H1 (cell line): Measurements from ENCODE around the gene MLH3. TPM values are rescaled to one million over a fixed set of nuclear protein-coding genes. Genes with fewer than 3 reads are reported as not detected.

ENCODE experiments used
- ASH2L ChIP-seq: fragments of 200-600, 300-600 bp; sonication (generic); IDR thresholded peaks from one replicate; pipeline ENCODE4 v1.7.1; 2017; ENCODE audit warnings: low read length
- ATF3 ChIP-seq: IDR thresholded peaks from 2 replicates; pipeline ENCODE4 v1.6.1; 2011; ENCODE audit warnings: low read depth, mild to moderate bottlenecking, low read length; ENCODE audit not compliant: insufficient read depth
- BACH1 ChIP-seq: IDR thresholded peaks from 2 replicates; pipeline ENCODE4 v1.6.1; 2012; ENCODE audit warnings: low read length, improper control_type of control experiment
- BRCA1 ChIP-seq: IDR thresholded peaks from 2 replicates; pipeline ENCODE4 v1.6.1; 2012; ENCODE audit warnings: low read depth, low read length, improper control_type of control experiment
- CBX5 ChIP-seq: fragments of 300-800, 300-1000 bp; sonication (generic); IDR thresholded peaks from 2 replicates; pipeline ENCODE4 v1.7.1; 2016; ENCODE audit warnings: antibody characterized with exemption, low read length, low read depth
- CBX8 ChIP-seq: fragments of 300-800, 300-1000 bp; sonication (generic); IDR thresholded peaks from 2 replicates; pipeline ENCODE4 v1.7.1; 2016; ENCODE audit warnings: low read depth, low read length, borderline replicate concordance
- EGR1 ChIP-seq: IDR thresholded peaks from 2 replicates; pipeline ENCODE4 v1.6.1; 2011; ENCODE audit warnings: low read depth, low read length, borderline replicate concordance
- EP300 ChIP-seq, 2 experiments: IDR thresholded peaks; 1 replicate in 1 of 2; 2 replicates in 1 of 2; pipeline ENCODE4 v1.6.1; 2011 to 2012; ENCODE audit warnings: low read depth in 2 of 2, low read length in 2 of 2, mild to moderate bottlenecking in 2 of 2, borderline replicate concordance in 1 of 2, inconsistent platforms in 1 of 2, moderate library complexity in 1 of 2
- JUN ChIP-seq: IDR thresholded peaks from 2 replicates; pipeline ENCODE4 v1.6.1; 2011; ENCODE audit warnings: low read depth, mild to moderate bottlenecking, improper control_type of control experiment, low read length
- KDM5A ChIP-seq: fragments of 200-600 bp; IDR thresholded peaks from 2 replicates; pipeline ENCODE4 v1.7.1; 2012; ENCODE audit warnings: mild to moderate bottlenecking, low read length, inconsistent platforms, mixed read lengths
- NRF1 ChIP-seq: IDR thresholded peaks from 2 replicates; pipeline ENCODE4 v1.6.1; 2011; ENCODE audit warnings: mild to moderate bottlenecking, low read depth, low read length, improper control_type of control experiment
- POLR2A ChIP-seq, 2 experiments: IDR thresholded peaks; 1 replicate in 1 of 2; 2 replicates in 1 of 2; pipeline ENCODE4 v1.6.1; 2011; ENCODE audit warnings: low read depth in 2 of 2, low read length in 2 of 2, mild to moderate bottlenecking in 2 of 2; ENCODE audit errors: control extremely low read depth in 1 of 2
- POLR2AphosphoS5 ChIP-seq: IDR thresholded peaks from 2 replicates; pipeline ENCODE4 v1.6.1; 2011; ENCODE audit warnings: low read depth, low read length
- RNF2 ChIP-seq: fragments of 200-900, 300-1000 bp; sonication (generic); IDR thresholded peaks from 2 replicates; pipeline ENCODE4 v1.7.1; 2016; ENCODE audit warnings: borderline replicate concordance, low read depth, mild to moderate bottlenecking, antibody characterized with exemption, low read length; ENCODE audit not compliant: poor library complexity, severe bottlenecking; ENCODE audit errors: missing control alignments
- RXRA ChIP-seq: IDR thresholded peaks from 2 replicates; pipeline ENCODE4 v1.6.1; 2011; ENCODE audit warnings: low read depth, mild to moderate bottlenecking, low read length, moderate library complexity; ENCODE audit not compliant: insufficient read depth
- SAP30 ChIP-seq: fragments of 300-600 bp; sonication (generic); IDR thresholded peaks from 2 replicates; pipeline ENCODE4 v1.7.1; 2012; ENCODE audit warnings: low read length, moderate library complexity, mild to moderate bottlenecking, inconsistent platforms; ENCODE audit not compliant: insufficient read depth, insufficient replicate concordance
- SIRT6 ChIP-seq: IDR thresholded peaks from one replicate; pipeline ENCODE4 v1.7.1; 2012; ENCODE audit warnings: low read length, inconsistent platforms
- SP1 ChIP-seq: IDR thresholded peaks from 2 replicates; pipeline ENCODE4 v1.6.1; 2011; ENCODE audit warnings: low read depth, low read length
- SP4 ChIP-seq: IDR thresholded peaks from 2 replicates; pipeline ENCODE4 v1.6.1; 2012; ENCODE audit warnings: low read length, inconsistent platforms
- SUZ12 ChIP-seq: fragments of 200-600 bp; sonication (generic); IDR thresholded peaks from 2 replicates; pipeline ENCODE4 v1.6.1; 2012; ENCODE audit warnings: mild to moderate bottlenecking, inconsistent platforms, low read length, moderate library complexity, mixed read lengths
- TBP ChIP-seq: IDR thresholded peaks from 2 replicates; pipeline ENCODE4 v1.6.1; 2011; ENCODE audit warnings: low read depth, low read length, improper control_type of control experiment
- TCF12 ChIP-seq: IDR thresholded peaks from 2 replicates; pipeline ENCODE4 v1.6.1; 2011; ENCODE audit warnings: low read depth, mild to moderate bottlenecking, low read length
- polyA plus RNA-seq, 7 experiments: library from polyadenylated mRNA; depleted of rRNA in 3 of 7; stranded (reverse) in 5 of 7; unstranded in 2 of 7; fragments of >200 nt in 5 of 7; fragments of 200-250 nt in 2 of 7; gene quantifications; 1 replicate in 5 of 7; 2 replicates in 1 of 7; 4 replicates in 1 of 7; pipeline versions ENCODE4 v1.2.1 to v1.2.3, GENCODE V29; 2011 to 2013; ENCODE audit warnings: missing spikeins in 2 of 7, mixed read lengths in 2 of 7
- total RNA-seq: library from RNA; stranded (reverse); fragmentation: NEBNext Ultra II Directional; extraction: Animal tissue kit (Norgen Biotek cat#: 25700); gene quantifications from 2 replicates; pipeline ENCODE4 v1.2.1, GENCODE V29; 2021

The MLH3 gene
- total and polyA plus RNA-seq, 2 of the 8 experiments (the other 6 are each of a cell fraction or from before 2014, with no cell fraction given) = 9.3 to 20.1 TPM

GRCh38 chr14:75002392-75003249 lies 48.6 kb downstream of the MLH3 start, which contains the start of gene EIF2B2 (continued):
- TF ChIP-seq BACH1 (no peak; the same call in 1 of the 2 replicates), POLR2AphosphoS5 (no peak; the same call in 1 of the 2 replicates), TCF12 (0 out of 2 replicates have a peak, but pooled peaks have one; percentile 4), POLR2A (IDR thresholded peaks at IDR 0.05; ENCODE audit: control extremely low read depth in 1 of 2, low read depth in 2 of 2, low read length in 2 of 2) (peak in 1 of 2 experiments; percentile 39; a peak in 2 of 3 replicates), TBP (peak; percentile 36; the same call in 1 of the 2 replicates), ATF3 (no peak), SP4 (no peak), EP300 (IDR thresholded peaks at IDR 0.05; ENCODE audit: borderline replicate concordance in 1 of 2, low read depth in 2 of 2, low read length in 2 of 2) (no peak), ASH2L (peak; percentile 60), SUZ12 (no peak), EGR1 (peak; percentile 83), JUN (no peak), SAP30 (peak; percentile 94), CBX5 (no peak), SP1 (peak; percentile 88), RNF2 (no peak), SIRT6 (no peak), RXRA (no peak), CBX8 (no peak), KDM5A (peak; percentile 63; the same call in 1 of the 2 replicates), NRF1 (no peak), BRCA1 (no peak)
